RPMI8226 (cell line): ENCODE results near the gene IBA57.

ENCODE experiments used
- DNase-seq: peaks from one replicate; pipeline ENCODE4 v3.0.0-alpha.2; 2015

Gene IBA57

DNA sequence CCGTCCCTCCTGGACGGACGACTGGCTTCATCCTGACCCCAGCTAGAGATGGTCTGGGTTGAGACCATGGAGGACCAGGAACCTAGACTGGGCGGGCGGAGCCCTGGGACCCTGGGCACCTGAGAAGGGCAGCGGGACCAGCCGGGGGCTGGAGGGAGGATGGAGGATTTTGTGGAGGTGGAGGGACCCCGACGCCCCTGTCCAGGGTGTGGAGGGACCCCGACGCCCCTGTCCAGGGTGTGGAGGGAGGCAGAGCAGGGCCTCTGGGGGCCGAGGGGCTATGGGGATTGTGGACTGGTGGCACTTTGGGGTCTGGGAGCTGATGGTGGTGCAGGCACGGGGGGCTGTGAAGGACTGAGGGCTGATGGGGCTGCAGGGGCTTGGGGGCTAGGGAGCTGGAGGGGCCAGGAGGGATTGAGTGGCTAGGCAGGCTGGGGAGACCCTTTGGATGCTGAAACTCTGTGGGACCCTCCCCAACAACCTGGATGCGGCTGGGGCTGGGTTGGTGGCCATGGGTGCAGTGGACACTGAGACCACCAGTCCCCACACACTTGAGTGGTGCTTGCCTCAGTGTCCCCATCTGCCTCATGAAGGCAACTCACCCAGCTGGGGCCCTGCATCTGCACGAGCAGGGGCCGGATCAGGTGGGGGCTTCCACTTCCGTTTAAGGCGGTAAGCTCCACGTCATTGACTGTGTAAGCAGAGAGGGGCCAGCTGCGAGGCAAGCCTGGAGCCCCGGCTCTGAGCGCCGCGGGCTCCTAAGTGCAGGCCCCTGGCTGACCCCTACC lies 8.5 kb upstream of the IBA57 start:
- no peak for DNase-seq

DNA sequence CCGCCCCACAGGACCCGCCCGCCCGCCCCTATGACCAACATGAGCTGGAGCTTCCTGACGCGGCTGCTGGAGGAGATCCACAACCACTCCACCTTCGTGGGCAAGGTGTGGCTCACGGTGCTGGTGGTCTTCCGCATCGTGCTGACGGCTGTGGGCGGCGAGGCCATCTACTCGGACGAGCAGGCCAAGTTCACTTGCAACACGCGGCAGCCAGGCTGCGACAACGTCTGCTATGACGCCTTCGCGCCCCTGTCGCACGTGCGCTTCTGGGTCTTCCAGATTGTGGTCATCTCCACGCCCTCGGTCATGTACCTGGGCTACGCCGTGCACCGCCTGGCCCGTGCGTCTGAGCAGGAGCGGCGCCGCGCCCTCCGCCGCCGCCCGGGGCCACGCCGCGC lies 7.9 kb upstream of the IBA57 start:
- no peak for DNase-seq

DNA sequence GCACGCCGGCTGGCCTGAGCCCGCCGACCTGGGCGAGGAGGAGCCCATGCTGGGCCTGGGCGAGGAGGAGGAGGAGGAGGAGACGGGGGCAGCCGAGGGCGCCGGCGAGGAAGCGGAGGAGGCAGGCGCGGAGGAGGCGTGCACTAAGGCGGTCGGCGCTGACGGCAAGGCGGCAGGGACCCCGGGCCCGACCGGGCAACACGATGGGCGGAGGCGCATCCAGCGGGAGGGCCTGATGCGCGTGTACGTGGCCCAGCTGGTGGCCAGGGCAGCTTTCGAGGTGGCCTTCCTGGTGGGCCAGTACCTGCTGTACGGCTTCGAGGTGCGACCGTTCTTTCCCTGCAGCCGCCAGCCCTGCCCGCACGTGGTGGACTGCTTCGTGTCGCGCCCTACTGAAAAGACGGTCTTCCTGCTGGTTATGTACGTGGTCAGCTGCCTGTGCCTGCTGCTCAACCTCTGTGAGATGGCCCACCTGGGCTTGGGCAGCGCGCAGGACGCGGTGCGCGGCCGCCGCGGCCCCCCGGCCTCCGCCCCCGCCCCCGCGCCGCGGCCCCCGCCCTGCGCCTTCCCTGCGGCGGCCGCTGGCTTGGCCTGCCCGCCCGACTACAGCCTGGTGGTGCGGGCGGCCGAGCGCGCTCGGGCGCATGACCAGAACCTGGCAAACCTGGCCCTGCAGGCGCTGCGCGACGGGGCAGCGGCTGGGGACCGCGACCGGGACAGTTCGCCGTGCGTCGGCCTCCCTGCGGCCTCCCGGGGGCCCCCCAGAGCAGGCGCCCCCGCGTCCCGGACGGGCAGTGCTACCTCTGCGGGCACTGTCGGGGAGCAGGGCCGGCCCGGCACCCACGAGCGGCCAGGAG lies 7.2 kb upstream of the IBA57 start:
- no peak for DNase-seq

DNA sequence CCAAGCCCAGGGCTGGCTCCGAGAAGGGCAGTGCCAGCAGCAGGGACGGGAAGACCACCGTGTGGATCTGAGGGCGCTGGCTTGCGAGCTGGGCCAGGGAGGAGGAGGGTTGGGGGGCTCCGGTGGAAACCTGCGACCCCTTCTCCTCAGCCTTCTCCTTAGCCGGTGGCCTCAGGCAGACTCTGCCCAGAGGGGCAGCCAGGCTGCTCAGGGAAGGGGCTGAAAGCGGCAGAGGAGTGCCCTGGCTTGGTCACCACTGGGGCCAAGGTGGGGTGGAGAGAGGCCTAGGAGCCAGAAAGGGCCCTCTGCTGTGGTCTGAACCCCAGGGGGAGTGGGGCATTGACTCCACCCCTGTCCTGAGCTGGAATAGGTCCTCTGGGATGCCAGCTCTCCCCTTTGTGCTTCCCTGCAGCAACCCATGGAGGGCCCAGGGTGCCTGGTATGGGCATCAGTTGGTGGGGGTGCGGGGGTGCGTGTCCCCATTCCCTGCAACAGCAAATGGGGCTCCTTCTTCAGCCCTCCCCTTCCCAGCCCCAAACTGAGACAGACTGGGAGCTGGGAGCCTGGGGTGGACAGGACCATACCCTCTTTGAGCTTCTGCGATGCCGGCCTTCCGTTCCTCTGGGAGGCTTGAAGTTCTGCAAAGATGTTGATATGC lies 6.5 kb upstream of the IBA57 start:
- no peak for DNase-seq

DNA sequence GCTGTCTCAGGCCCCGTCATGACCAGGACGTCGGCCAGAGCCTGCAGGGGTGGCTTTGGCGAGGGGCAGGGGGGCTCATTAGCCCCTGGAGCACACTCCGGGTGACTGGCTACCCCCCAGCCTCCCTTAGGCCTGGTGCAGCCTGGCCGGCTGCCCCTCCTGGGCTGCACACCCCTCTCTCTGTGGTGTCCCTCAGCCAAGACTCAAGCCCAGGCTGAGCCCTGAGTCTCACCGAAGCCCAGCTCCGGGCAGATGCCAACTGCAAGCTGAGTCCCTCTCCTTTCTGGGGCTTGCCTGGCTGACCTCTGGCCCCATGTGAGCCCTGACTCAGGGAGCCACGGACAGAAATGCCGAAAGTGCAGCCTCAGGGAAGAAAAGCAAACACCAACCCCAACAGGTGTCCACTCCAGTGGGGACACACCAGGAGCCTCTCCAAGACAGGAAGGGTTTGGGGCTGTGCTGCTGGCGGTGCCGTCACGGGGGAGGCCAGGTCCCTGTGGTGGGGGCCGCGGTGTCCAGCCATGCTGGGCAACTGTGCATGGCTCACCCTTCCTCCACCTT lies 5.3 kb upstream of the IBA57 start:
- DNase-seq = no peak

DNA sequence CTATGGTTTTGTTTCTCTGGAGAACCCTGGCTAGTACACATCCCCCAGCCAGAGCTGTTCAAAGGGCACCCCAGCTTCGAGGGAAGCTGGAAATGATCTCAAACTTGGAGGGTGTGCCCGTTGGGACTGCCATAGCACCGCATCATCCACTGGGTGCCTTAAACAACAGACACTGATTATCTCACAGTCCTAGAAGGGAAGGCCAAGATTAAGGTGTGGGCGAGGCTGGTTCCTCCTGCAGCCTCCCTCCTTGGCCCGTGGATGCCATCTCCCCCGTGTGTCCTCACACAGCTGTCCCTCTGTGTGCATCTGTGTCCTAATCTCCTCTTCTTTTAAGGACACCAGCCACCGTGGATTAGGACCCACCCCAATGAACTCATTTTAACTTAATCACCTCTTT lies 4.2 kb upstream of the IBA57 start:
- no peak for DNase-seq

DNA sequence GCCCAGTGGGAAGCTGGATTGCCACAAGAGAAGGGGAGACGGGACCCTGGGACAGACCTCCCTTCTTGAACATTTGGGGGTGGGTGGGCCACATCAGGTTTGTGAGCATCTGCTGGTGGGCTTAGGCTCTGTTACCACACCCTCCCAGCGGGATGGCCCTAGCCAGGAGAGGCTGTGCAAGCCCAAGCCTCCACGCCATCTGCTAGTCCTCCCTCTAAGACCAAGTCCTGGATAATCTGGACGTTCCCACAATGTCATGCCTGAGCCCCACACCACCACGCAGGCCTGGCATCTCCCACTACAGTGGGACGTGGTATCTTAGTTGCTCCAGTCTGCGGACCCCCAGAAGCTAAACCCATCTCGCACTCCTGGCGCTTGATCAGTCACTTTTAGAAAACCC lies 3.7 kb upstream of the IBA57 start:
- no peak for DNase-seq

DNA sequence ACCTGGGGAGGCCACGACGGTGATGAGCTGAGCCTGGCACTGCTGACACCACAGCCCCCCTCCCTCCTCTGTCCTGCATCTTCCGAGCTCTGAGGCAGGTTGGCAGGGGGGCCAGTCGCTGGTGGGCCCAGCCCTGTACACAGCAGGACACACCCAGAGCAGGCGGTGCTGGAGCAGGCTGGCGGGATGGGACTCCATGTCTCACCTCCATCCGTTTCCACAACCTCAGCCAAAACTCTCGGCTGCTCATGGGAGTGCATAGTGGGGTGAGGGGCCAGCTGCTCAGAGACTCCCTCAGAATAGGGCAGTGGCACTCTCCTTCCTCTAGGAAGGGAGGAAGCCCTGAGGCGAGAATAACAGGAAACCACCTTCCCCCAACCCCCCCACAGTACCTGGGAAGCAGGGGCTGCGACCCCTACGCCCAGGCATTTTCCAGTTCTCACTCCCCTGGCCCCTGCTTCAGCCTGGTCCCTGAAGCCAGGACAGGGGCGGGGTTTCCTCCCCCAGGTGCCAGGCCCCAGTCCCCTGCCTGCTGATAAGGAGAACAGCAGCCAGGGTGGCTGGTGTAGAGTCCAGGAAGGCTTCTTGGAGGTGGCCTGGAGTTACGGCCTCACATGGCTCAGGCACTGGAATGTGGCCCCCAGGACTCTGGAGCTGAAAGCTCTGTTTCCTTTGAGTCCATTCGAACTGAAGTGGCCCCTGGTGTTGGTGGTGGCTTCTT lies 3.2 kb upstream of the IBA57 start:
- no peak for DNase-seq

DNA sequence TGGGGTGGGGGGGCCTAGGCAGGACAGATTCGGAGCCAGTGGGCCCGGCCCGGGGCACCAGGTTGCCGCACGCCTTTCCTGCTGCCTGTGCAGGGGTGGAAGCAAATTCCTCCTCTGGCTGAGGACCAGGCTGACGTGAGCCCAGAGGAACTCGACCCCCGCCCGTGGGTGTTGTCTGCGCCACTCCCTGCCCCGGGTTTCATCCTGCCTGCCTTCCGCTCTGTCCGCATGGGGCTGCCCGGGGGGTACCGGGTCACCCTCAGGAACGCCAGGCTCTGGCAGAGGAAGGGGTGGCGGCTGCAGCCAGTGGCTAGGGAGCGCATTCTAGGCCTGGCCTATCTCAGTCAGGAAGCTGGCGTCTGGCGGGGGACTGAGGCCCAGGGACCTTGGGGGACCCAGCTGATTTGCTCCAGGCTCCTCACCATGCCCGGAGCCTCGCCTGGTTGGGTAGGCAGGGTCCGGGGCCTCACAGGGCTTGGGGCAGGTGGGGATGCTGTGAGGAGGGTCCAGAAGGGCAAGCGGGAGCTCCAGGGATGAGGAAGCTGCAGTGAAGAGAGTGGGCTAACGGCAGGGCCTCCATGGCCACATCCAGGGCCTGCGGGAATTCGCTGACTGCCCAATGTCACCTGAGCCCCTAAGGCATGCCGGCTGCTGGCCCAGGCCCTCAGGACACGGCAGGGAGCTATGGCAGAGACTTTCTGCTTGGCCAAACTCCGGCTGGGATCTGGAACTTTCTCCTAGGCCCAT lies 2.4 kb upstream of the IBA57 start:
- DNase-seq = no peak

DNA sequence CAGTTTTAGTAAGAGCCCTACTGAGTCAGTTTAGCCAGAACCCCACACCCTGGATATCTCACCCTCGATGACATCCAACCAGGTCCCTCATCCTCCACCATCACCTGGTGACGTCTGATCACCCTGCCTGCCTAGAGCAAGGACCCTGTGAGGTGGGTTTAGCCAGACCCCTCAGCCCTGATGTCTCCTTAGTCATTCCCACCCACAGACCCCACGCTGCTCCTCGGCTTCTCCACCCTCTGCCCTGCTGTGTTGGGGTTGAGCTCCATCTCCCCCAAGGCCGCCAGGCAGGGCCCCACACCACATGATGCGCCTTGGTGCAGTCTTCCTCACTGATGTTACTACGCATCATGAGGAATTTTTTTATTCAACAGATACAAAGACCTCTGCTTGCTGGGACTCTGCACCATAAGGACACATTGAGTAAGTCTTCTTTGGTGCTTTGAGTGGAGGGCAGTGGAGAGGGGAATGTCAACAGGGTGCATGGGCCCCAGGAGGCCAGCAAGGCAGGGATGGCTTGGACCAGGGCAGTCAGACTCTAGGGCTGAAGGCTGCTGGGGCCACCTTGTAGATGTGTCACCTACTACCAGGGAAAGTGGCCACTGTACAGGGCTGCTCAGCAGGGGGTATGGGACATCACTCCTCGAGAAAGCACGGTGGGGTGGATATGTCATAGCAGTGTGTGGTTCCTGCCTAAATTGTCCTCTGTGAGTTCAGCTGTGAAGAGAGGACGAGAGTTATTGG lies 1.7 kb upstream of the IBA57 start:
- no peak for DNase-seq

DNA sequence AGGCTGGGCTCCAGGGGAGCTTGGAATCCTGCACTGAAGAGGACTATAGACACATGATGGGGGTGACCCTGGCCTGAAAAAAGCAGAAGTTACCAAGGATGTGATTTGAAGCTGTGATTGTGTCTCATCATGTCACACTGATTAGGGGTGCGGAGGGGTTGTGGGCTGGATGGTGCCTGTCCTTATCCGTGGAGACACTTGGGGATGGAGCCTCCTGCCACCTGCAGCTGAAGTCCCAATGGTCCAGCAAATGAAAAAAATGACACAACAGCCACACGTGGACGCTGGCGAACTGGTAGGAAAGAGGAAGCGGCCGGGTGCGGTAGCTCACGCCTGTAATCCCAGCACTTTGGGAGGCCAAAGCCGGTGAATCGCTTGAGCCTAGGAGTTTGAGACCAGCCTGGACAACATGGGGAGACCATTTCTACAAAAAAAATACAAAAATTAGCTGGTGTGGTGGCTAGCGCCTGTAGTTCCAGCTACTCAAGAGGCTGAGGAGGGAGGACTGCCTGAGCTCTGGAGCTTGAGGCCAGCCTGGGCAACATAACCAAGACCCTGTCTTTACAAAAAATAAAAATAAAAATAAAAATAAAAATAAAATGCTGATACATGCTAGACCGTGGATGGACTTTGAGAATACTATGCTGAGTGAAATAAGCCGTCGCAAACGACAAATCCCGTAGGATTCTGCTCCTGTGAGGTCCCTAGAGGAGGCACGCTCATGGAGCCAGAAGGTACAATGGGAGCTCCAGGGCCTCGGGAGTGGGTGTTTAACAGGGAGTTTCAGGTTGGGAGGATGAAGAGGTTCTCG lies 838 bp upstream of the IBA57 start:
- no peak for DNase-seq

DNA sequence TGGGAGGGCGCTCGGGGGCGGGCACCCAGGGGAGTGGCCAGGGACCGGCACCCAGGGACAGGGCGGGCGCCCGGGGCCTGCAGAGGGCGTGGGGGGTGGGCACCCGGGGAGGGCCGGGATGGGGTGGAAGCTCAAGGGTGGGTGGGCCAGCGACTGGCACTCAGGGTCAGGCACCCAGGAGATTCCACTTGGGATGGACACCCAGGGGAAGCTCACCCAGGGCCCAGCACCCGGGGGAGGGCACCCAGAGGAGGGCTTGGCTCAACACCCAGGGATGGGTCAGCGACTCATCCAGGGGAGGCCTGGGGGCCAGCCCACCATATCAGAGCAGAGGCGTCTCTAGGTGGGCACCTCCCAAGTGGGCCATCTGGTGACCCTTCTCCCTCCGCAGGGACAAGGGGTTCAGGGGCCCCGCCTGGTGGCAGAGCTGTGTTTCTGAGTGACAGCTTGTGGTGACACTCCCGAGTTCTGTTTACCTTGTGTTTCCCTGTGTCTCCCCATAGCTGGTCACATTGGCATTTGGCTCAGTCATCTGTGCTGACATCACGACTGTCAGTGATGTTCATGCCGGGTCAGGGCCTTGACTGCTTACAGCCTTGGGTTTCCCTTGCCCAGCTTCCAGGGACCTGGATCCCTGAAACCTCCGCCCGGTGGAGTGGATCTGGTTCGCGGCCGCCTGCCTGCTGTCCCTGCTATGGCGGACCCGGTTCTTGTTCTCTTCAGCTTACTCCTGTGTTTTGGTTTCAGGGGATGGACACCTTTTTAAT lies 749 bp downstream of the IBA57 start:
- peak; percentile 82 for DNase-seq

DNA sequence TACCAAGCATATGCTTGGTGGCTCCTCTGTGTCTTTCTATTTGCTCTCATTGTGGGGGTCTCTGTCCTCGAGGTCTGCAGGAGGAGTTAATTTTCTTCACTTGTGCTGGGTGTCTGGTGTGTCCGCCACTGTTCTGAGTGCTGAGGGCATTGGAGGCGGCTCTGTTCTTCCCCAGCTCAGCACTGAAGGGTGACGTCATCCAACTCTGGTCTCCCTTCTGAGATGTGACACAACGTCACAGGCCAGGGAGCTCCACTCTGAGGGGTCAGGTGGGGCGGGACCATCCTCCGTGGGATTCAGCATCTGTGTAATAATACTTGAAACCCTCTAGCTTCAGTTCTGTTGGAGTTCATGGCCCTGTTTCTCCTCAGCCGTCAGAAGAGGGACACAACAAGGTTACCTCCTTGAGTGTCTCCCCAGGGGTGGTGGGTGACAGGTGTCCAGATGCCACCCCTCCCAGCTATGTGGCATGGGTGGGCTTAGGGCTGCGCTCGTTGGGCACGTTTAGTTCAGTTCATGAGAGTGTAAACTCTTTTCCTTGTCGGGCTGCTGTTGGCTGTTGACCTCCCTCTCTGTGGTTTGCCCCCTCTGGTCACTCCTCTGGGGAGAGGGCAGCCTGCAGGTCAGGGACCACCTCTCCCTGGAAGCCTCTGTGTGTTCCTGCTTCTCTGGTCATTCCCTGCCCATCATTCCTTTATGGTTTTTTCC lies 3.1 kb downstream of the IBA57 start:
- DNase-seq = no peak

DNA sequence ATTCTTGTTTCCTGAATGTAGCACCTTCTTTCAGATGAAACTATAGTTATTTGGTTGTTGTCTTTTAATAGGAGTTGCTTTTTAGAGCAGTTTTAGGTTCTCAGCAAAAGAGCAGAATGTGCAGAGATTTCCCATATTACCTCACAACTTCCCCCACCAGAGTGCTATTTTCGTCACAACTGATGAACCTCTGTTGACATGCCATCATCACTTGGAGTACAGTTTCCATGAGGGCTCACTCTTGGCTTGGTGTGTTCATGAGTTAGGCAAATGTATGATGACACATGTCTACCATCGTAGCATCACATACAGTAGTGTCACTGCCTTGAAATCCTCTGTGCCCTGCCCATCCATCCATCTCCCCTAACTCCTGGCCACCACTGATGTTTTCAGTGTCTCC lies 3.7 kb downstream of the IBA57 start:
- no peak for DNase-seq

DNA sequence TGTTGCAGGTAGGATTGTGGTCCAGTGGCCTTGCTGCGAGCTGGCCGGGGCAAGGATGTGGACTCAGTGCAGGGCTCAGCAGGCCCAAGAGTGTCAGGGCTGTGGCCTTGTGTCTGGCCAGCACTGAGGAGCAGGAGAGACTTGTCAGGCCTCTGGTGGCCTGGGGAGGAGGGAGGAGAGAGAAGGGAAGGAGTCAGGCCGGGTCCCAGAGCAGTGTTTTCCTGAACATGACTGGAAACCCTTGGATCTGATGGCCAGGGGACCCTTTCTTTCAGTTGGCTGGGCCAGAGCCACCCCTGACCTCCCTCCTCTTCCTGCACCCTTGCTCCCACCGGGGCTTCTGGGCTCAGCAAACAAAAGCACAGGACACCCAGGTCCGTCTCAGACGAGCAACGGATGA lies 5.1 kb downstream of the IBA57 start:
- no peak for DNase-seq

DNA sequence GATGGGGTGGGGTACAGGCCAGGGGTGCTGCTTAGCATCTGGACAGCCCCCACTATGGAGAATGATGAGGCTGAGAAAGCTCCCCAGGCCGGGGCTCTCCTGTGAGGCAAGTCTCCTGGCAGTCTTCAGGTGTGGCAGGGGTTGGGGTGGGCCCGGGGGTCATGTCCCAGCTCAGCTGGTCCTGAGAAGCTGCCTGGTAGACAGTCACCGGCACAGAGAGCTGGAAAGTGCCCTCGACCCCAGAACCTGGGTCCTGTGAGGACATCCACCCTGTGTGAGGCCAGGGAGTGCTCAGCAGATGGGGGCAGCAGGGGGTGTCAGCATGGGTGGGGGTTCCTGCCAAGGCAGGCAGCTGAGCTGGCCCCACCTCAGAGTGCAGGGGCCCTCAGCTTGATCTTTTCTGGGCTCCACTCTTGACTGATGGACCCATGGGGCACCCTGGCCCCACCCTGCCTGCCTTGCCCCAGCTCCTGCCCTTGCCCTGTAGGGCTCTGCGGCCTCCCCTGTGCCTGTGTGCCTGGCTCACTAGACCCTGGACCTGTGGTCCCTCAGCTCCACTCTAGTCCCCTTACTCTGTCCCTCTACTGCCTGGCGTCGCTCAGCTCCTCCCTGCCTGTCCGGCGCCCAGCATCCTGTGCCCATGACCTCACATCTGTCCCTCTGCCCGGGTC lies 5.8 kb downstream of the IBA57 start:
- no peak for DNase-seq

DNA sequence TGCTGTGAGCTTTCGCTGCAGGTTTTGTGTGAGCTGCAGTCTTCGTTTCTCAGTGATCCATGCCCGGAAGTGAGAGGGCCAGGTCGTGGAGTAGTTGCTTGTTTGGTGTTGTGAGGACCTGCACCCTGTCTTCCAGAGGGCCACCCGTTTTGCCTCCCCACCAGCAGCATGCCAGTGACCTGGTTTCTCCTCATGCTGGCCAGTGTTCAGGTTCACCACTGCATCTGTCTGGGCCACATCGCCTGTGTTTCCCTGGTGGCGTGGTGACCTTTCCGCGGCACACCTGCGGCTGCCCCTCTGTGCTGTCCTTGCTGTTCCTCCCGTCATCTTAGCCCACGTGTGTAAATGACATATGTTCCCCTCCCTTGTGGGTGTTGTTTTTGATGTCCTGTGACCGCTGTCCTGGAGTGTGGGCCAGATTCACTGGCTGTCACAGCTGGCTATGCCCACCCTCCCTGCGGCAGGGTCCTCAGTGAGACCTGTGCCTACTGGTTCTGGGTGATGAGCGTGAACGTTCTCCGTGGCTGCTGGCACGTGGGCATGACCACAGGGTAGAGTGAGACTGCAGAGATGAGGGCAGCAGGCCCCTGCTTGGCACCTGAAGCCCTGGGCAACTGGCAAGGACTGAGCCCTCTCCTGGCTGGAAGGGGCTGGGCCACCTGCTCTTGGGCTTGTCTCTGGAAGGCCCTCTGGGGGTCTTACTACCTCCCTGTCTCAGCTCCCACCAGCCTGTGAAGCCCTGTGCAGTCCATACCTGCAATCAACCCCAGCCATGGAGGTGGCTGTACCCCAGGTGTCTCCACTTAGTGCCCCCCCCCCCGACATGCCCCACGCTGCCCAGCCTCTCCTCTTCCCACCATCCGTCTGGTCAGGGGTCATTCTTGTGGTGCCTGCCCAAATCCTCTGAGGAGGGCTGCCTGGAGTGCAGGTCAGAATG lies 7.3 kb downstream of the IBA57 start:
- no peak for DNase-seq
